ENCODE data around the gene RNF223. TPM values are rescaled to one million over a fixed set of nuclear protein-coding genes. Genes with fewer than 3 reads are reported as not detected.

The RNF223 gene
- total RNA-seq, 1 donor from 2014 or later, result not detected

GRCh38 chr1:1053682-1054081 is 20.4 kb downstream of the RNF223 start:
- intact Hi-C loops (cut with DNase I), result no loop called here
- DNase-seq (ENCODE audit: low spot score), result no peak

GRCh38 chr1:1053022-1053421 is 21.1 kb downstream of the RNF223 start:
- intact Hi-C loops (cut with DNase I), result no loop called here
- ATAC-seq (no peak), DNase-seq (ENCODE audit: low spot score) (no peak)

More at GRCh38 chr1:1053682-1054081, 20.4 kb downstream of the RNF223 start:
- no peak for ATAC-seq

- intact Hi-C loops (cut with DNase I), result no loop called here
- DNase-seq (ENCODE audit: low spot score) (no peak), ATAC-seq (no peak)
Observed at GRCh38 chr1:1052003-1052840, 21.9 kb downstream of the RNF223 start.

GRCh38 chr1:1051127-1051810 is 22.8 kb downstream of the RNF223 start:
- ATAC-seq, result no peak
- no peak for DNase-seq (ENCODE audit: low spot score)
- intact Hi-C loops (cut with DNase I), result no loop called here

- no peak for DNase-seq (ENCODE audit: low spot score)
- intact Hi-C loops (cut with DNase I), result no loop called here
- no peak for ATAC-seq
Observed at GRCh38 chr1:1050577-1051052, 23.5 kb downstream of the RNF223 start.

- intact Hi-C loops (cut with DNase I), result no loop called here
- ATAC-seq, result no peak
- no peak for DNase-seq (ENCODE audit: low spot score)
Observed at GRCh38 chr1:1049318-1050165, 24.6 kb downstream of the RNF223 start.

GRCh38 chr1:1048765-1049164 is 25.3 kb downstream of the RNF223 start:
- intact Hi-C loops (cut with DNase I), result no loop called here
- no peak for ATAC-seq
- DNase-seq (ENCODE audit: low spot score), result no peak

GRCh38 chr1:1047963-1048362 is 26.1 kb downstream of the RNF223 start:
- no peak for DNase-seq (ENCODE audit: low spot score)
- intact Hi-C loops (cut with DNase I), result no loop called here

GRCh38 chr1:1047407-1047806 is 26.7 kb downstream of the RNF223 start:
- intact Hi-C loops (cut with DNase I), result no loop called here
- ATAC-seq (no peak), DNase-seq (ENCODE audit: low spot score) (no peak)

More at GRCh38 chr1:1047963-1048362, 26.1 kb downstream of the RNF223 start:
- no peak for ATAC-seq

GRCh38 chr1:1046767-1047166 is 27.3 kb downstream of the RNF223 start:
- no peak for DNase-seq (ENCODE audit: low spot score)

GRCh38 chr1:1046243-1046642 is 27.9 kb downstream of the RNF223 start:
- ATAC-seq (no peak), DNase-seq (ENCODE audit: low spot score) (no peak)
- intact Hi-C loops (cut with DNase I), result no loop called here

More at GRCh38 chr1:1046767-1047166, 27.3 kb downstream of the RNF223 start:
- no peak for ATAC-seq
- intact Hi-C loops (cut with DNase I), result no loop called here

- DNase-seq (ENCODE audit: low spot score) (no peak), ATAC-seq (no peak)
- intact Hi-C loops (cut with DNase I), result no loop called here
Observed at GRCh38 chr1:1045129-1045528, 29.0 kb downstream of the RNF223 start.

- ATAC-seq (no peak), DNase-seq (ENCODE audit: low spot score) (no peak)
- intact Hi-C loops (cut with DNase I), result no loop called here
Observed at GRCh38 chr1:1044455-1045078, 29.5 kb downstream of the RNF223 start.

- no peak for ATAC-seq
- DNase-seq (ENCODE audit: low spot score), result no peak
- intact Hi-C loops (cut with DNase I), result no loop called here
Observed at GRCh38 chr1:1043921-1044320, 30.2 kb downstream of the RNF223 start.

GRCh38 chr1:1043411-1043810 is 30.7 kb downstream of the RNF223 start:
- DNase-seq (ENCODE audit: low spot score), result no peak
- ATAC-seq, result no peak
- intact Hi-C loops (cut with DNase I), result no loop called here

GRCh38 chr1:1042835-1043234 is 31.3 kb downstream of the RNF223 start:
- no peak for ATAC-seq
- DNase-seq (ENCODE audit: low spot score), result no peak
- intact Hi-C loops (cut with DNase I), result no loop called here

- intact Hi-C loops (cut with DNase I), result no loop called here
- DNase-seq (ENCODE audit: low spot score) (no peak), ATAC-seq (no peak)
Observed at GRCh38 chr1:1041873-1042272, 32.2 kb downstream of the RNF223 start.

GRCh38 chr1:1041092-1041523 is 33.0 kb downstream of the RNF223 start:
- DNase-seq (ENCODE audit: low spot score) (no peak), ATAC-seq (no peak)
- intact Hi-C loops (cut with DNase I), result no loop called here
